SK-N-SH (cell line): ENCODE measurements around the gene TTC7B.

ENCODE experiments used
- CTCF ChIP-seq: fragments of 200-600 bp; sonication (generic); IDR thresholded peaks from 2 replicates; pipeline ENCODE4 v1.6.1; 2017; ENCODE audit warnings: antibody characterized with exemption, mild to moderate bottlenecking, moderate library complexity
- EZH2phosphoT487 ChIP-seq: fragments of 200-600 bp; sonication (generic); IDR thresholded peaks from 2 replicates; pipeline ENCODE4 v1.6.1; 2017; ENCODE audit warnings: low read depth, mixed run types, mild to moderate bottlenecking, antibody characterized with exemption, moderate library complexity, borderline replicate concordance
- FOXM1 ChIP-seq: IDR thresholded peaks from 2 replicates; pipeline ENCODE4 v1.4.0; 2012; ENCODE audit warnings: low read depth, mild to moderate bottlenecking
- PBX3 ChIP-seq: IDR thresholded peaks from 2 replicates; pipeline ENCODE4; 2012
- POLR2AphosphoS5 ChIP-seq: IDR thresholded peaks from 2 replicates; pipeline ENCODE4 v1.6.1; 2012; ENCODE audit warnings: low read depth, low read length
- RXRA ChIP-seq: IDR thresholded peaks from 2 replicates; pipeline ENCODE4 v1.4.0; 2012; ENCODE audit warnings: low read depth, mild to moderate bottlenecking, borderline replicate concordance
- TEAD4 ChIP-seq: IDR thresholded peaks from 2 replicates; pipeline ENCODE4 v1.4.0; 2012; ENCODE audit warnings: mild to moderate bottlenecking, borderline replicate concordance; ENCODE audit not compliant: insufficient read depth
- USF2 ChIP-seq: fragments of 150-350 bp; IDR thresholded peaks from 2 replicates; pipeline ENCODE4 v1.6.1; 2017; ENCODE audit warnings: antibody characterized with exemption, low read length, low read depth, borderline replicate concordance

GRCh38 chr14:90839889-90840266 is 23.6 kb upstream of the TTC7B start:
- TF ChIP-seq CTCF (no peak), TEAD4 (no peak), FOXM1 (no peak), RXRA (no peak), USF2 (no peak), EZH2phosphoT487 (no peak), PBX3 (no peak), POLR2AphosphoS5 (no peak)
